HG03175 (cell line): ENCODE data around the gene TSC22D4.
A peak's percentile ranks its signal among the peaks of the same experiment; 100 is the strongest.

Experiments
- ATAC-seq: cut with Tn5 transposase; IDR thresholded peaks from one replicate; pipeline ENCODE4 v1.9.1; 2021; ENCODE audit warnings: mild to moderate bottlenecking, moderate library complexity; ENCODE audit not compliant: unreplicated experiment

Gene TSC22D4

GRCh38 chr7:100430493-100431285, 48.3 kb downstream of the TSC22D4 start:
- no peak for ATAC-seq

GRCh38 chr7:100429637-100430492, 49.1 kb downstream of the TSC22D4 start, which contains the start of gene MEPCE:
MEPCE (plus strand) TSS chr7:100429831; CDS start chr7:100430019, 188 bp downstream.
- ATAC-seq, result peak; percentile 44

GRCh38 chr7:100428967-100429636, 49.9 kb downstream of the TSC22D4 start:
- peak; percentile 57 for ATAC-seq

GRCh38 chr7:100428199-100428966, 50.6 kb downstream of the TSC22D4 start, which contains the start of gene ZCWPW1:
ZCWPW1 (minus strand) TSS chr7:100428703; CDS start chr7:100420649, 8,054 bp downstream.
- peak; percentile 39 for ATAC-seq

- no peak for ATAC-seq
Observed at GRCh38 chr7:100427762-100428198, 51.2 kb downstream of the TSC22D4 start.

- ATAC-seq, result no peak
Observed at GRCh38 chr7:100426516-100426915, 52.5 kb downstream of the TSC22D4 start.

- no peak for ATAC-seq
Observed at GRCh38 chr7:100425347-100425746, 53.7 kb downstream of the TSC22D4 start.

- no peak for ATAC-seq
Observed at GRCh38 chr7:100423315-100423714, 55.7 kb downstream of the TSC22D4 start.

GRCh38 chr7:100419660-100420226, 59.3 kb downstream of the TSC22D4 start:
- no peak for ATAC-seq

GRCh38 chr7:100418930-100419659, 59.9 kb downstream of the TSC22D4 start:
- ATAC-seq, result no peak
